K562 (cell line): ENCODE data around the gene GDF15. TPM values are rescaled to one million over a fixed set of nuclear protein-coding genes. Genes with fewer than 3 reads are reported as not detected.

Experiments used
- CBX2 ChIP-seq: fragments of 200-600 bp; sonication (generic); IDR thresholded peaks from one replicate; pipeline ENCODE4 v1.6.1; 2012; ENCODE audit warnings: mild to moderate bottlenecking, low read length, inconsistent platforms; ENCODE audit not compliant: insufficient read depth, poor library complexity, severe bottlenecking
- MEF2A ChIP-seq: IDR thresholded peaks from 2 replicates; pipeline ENCODE4 v1.6.1; 2011; ENCODE audit warnings: low read depth, mild to moderate bottlenecking, low read length, moderate library complexity; ENCODE audit not compliant: control insufficient read depth
- PTTG1 ChIP-seq: fragments of 450-650 bp; IDR thresholded peaks from 2 replicates; pipeline ENCODE4 v1.6.1; 2016; ENCODE audit warnings: low read depth, mild to moderate bottlenecking, missing genetic modification characterization, missing compliant biosample characterization
- ZNF57 ChIP-seq: fragments of 450-650 bp; formaldehyde crosslinking; IDR thresholded peaks from 2 replicates; pipeline ENCODE4 v1.4.0; 2020; ENCODE audit warnings: mild to moderate bottlenecking, moderate library complexity
- polyA plus RNA-seq, 8 experiments: library from polyadenylated mRNA; depleted of rRNA in 4 of 8; stranded (reverse) in 5 of 8; unstranded in 3 of 8; fragments of >200 nt; fragmentation: Nextera tagmentation in 2 of 8; fragmentation: Illumina TruSeq in 1 of 8; extraction: Ambion mirVana in 2 of 8; extraction: Trizol in 1 of 8; gene quantifications; 2 replicates each; pipeline versions ENCODE4 v1.2.1 to v1.2.3, GENCODE V29; 2011 to 2014; ENCODE audit warnings: inconsistent platforms in 1 of 8, missing spikeins in 1 of 8
- total RNA-seq, 7 experiments: library from RNA; depleted of rRNA in 6 of 7; stranded (reverse); fragments of >200 nt in 6 of 7; fragmentation: Illumina TruSeq in 2 of 7; extraction: Trizol in 2 of 7; gene quantifications; 2 replicates each; pipeline versions ENCODE4 v1.2.1 to v1.2.3, GENCODE V29; 2011 to 2021; ENCODE audit warnings: low replicate concordance in 1 of 7
- TF ChIP-seq, protein P1 (sequence below): fragments of 200-600 bp; sonication (generic); IDR thresholded peaks from one replicate; pipeline ENCODE4 v1.6.1; 2012; ENCODE audit warnings: mild to moderate bottlenecking, low read depth, low read length, inconsistent platforms
- TF ChIP-seq, protein P2 (sequence below): fragments of 450-650 bp; conservative IDR thresholded peaks from 2 replicates; pipeline ENCODE4 v1.6.1; 2016; ENCODE audit warnings: missing genetic modification characterization, low read depth, mild to moderate bottlenecking, missing compliant biosample characterization, moderate library complexity

Gene GDF15
- total and polyA plus RNA-seq, 9 of the 15 experiments (the other 6 are each of a cell fraction or from before 2014, with no cell fraction given) = 2.3 to 82.4 (median 12.5) TPM

DNA sequence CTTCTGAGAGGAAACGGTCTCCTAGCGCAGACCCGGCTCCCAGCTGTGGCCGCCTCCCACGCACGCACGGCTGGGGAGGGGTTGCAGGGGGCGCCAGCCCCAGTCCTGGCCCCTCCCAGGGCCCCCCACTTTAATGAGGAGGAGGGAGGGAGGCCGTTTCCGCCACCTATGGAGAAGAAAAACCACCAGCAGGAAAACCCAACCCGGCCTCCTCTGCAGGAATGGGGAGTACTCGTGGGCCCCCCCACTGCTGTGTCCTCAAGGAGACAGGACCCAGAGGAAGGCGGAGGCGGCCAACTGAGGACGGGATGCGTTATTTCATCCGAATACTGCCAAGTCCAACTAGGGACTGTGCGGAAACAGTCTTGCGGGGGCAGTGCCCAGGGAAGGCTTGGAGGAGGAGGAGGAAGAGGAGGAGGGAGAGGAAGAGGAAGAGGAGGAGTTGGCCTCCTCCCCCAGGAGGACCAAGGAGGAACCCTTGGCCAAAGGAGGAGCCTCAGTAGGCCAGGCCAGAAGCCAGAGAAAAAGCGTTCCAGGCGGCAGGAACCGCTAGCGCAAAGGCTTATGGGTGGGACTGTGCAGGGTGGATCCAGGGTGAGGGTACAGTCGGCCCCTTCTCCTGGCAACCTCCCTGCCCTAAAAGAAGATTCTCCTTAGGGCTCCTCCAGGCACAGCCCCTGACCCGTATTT, 29.4 kb downstream of the GDF15 start (continued):
- TF ChIP-seq, protein P1, sequence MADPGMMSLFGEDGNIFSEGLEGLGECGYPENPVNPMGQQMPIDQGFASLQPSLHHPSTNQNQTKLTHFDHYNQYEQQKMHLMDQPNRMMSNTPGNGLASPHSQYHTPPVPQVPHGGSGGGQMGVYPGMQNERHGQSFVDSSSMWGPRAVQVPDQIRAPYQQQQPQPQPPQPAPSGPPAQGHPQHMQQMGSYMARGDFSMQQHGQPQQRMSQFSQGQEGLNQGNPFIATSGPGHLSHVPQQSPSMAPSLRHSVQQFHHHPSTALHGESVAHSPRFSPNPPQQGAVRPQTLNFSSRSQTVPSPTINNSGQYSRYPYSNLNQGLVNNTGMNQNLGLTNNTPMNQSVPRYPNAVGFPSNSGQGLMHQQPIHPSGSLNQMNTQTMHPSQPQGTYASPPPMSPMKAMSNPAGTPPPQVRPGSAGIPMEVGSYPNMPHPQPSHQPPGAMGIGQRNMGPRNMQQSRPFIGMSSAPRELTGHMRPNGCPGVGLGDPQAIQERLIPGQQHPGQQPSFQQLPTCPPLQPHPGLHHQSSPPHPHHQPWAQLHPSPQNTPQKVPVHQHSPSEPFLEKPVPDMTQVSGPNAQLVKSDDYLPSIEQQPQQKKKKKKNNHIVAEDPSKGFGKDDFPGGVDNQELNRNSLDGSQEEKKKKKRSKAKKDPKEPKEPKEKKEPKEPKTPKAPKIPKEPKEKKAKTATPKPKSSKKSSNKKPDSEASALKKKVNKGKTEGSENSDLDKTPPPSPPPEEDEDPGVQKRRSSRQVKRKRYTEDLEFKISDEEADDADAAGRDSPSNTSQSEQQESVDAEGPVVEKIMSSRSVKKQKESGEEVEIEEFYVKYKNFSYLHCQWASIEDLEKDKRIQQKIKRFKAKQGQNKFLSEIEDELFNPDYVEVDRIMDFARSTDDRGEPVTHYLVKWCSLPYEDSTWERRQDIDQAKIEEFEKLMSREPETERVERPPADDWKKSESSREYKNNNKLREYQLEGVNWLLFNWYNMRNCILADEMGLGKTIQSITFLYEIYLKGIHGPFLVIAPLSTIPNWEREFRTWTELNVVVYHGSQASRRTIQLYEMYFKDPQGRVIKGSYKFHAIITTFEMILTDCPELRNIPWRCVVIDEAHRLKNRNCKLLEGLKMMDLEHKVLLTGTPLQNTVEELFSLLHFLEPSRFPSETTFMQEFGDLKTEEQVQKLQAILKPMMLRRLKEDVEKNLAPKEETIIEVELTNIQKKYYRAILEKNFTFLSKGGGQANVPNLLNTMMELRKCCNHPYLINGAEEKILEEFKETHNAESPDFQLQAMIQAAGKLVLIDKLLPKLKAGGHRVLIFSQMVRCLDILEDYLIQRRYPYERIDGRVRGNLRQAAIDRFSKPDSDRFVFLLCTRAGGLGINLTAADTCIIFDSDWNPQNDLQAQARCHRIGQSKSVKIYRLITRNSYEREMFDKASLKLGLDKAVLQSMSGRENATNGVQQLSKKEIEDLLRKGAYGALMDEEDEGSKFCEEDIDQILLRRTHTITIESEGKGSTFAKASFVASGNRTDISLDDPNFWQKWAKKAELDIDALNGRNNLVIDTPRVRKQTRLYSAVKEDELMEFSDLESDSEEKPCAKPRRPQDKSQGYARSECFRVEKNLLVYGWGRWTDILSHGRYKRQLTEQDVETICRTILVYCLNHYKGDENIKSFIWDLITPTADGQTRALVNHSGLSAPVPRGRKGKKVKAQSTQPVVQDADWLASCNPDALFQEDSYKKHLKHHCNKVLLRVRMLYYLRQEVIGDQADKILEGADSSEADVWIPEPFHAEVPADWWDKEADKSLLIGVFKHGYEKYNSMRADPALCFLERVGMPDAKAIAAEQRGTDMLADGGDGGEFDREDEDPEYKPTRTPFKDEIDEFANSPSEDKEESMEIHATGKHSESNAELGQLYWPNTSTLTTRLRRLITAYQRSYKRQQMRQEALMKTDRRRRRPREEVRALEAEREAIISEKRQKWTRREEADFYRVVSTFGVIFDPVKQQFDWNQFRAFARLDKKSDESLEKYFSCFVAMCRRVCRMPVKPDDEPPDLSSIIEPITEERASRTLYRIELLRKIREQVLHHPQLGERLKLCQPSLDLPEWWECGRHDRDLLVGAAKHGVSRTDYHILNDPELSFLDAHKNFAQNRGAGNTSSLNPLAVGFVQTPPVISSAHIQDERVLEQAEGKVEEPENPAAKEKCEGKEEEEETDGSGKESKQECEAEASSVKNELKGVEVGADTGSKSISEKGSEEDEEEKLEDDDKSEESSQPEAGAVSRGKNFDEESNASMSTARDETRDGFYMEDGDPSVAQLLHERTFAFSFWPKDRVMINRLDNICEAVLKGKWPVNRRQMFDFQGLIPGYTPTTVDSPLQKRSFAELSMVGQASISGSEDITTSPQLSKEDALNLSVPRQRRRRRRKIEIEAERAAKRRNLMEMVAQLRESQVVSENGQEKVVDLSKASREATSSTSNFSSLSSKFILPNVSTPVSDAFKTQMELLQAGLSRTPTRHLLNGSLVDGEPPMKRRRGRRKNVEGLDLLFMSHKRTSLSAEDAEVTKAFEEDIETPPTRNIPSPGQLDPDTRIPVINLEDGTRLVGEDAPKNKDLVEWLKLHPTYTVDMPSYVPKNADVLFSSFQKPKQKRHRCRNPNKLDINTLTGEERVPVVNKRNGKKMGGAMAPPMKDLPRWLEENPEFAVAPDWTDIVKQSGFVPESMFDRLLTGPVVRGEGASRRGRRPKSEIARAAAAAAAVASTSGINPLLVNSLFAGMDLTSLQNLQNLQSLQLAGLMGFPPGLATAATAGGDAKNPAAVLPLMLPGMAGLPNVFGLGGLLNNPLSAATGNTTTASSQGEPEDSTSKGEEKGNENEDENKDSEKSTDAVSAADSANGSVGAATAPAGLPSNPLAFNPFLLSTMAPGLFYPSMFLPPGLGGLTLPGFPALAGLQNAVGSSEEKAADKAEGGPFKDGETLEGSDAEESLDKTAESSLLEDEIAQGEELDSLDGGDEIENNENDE = no peak
- TF ChIP-seq, protein P2, sequence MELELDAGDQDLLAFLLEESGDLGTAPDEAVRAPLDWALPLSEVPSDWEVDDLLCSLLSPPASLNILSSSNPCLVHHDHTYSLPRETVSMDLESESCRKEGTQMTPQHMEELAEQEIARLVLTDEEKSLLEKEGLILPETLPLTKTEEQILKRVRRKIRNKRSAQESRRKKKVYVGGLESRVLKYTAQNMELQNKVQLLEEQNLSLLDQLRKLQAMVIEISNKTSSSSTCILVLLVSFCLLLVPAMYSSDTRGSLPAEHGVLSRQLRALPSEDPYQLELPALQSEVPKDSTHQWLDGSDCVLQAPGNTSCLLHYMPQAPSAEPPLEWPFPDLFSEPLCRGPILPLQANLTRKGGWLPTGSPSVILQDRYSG (tag) = peak; percentile 81
- TF ChIP-seq PTTG1 (tag) = no peak
- no peak for TF ChIP-seq ZNF57 (CRISPR knock-in tag)
- TF ChIP-seq CBX2 = no peak
- no peak for TF ChIP-seq MEF2A
